Bronchial epithelial cell (primary cell): ENCODE data around the gene DLX4. TPM values are rescaled to one million over a fixed set of nuclear protein-coding genes. Genes with fewer than 3 reads are reported as not detected.
A peak's percentile ranks its signal among the peaks of the same experiment; 100 is the strongest.

Experiments
- DNase-seq: peaks from one replicate; pipeline ENCODE4 v3.0.0-alpha.2; 2010; ENCODE audit warnings: low read depth
- FAIRE-seq: peaks from 2 replicates; lab custom pipeline; 2011; peaks lifted over from hg19 to GRCh38; lab: Jason Lieb, UNC
- H3K27me3 ChIP-seq: 2 replicates; pipeline ENCODE4 v1.5.1; 2011; ENCODE audit warnings: low read length; ENCODE audit not compliant: control insufficient read depth, insufficient read depth
- H3K36me3 ChIP-seq: 2 replicates; pipeline ENCODE4 v1.5.1; 2011; ENCODE audit warnings: low read length; ENCODE audit not compliant: control insufficient read depth, insufficient read depth
- H3K4me3 ChIP-seq: 2 replicates; pipeline ENCODE4 v1.5.1; 2011; ENCODE audit warnings: mild to moderate bottlenecking, low read depth, low read length, control low read depth
- total RNA-seq: library from RNA; depleted of rRNA; stranded (reverse); fragments of >200 nt; gene quantifications from 2 replicates; pipeline ENCODE4 v1.2.1, GENCODE V29; 2014
- TF ChIP-seq, protein P1 (sequence below): IDR thresholded peaks from 2 replicates; pipeline ENCODE4 v1.5.1; 2011; ENCODE audit warnings: mild to moderate bottlenecking, moderate library complexity, low read length, control low read depth, inconsistent platforms; ENCODE audit not compliant: insufficient read depth, severe bottlenecking

The DLX4 gene
- total RNA-seq, 1 donor from 2014 or later, result not detected

DNA sequence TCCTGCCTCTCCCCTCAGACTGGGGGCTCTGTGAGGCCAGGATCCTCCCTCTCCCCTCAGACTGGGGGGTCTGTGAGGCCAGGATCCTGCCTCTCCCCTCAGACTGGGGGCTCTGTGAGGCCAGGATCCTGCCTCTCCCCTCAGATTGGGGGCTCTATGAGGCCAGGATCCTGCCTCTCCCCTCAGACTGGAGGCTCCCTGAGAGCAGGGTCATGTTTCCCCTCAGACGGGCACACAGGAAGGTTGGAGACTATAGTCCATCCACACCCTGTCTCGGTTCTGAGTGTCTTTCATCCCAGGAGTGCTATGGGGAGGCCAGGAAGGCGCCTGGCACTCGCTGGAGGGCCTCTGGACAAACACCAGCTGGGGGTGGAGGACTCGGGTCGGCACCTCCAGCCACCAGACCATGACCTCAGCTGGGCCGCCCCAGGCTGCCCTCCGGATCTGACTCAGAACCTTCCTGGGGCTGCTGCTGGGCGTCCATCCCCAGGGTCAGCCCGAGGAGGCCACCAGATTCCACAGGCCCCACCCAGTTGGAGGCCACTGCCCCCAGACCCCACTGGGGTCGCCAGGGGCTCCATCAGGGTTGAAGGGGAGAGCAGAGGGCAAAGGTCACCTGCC is 21.9 kb upstream of the DLX4 start:
- no peaks in the 10 kb centered on the region for H3K36me3 ChIP-seq
- H3K27me3 ChIP-seq, result peaks cover 11% of the 10 kb centered on the region
- no peak for FAIRE-seq
- TF ChIP-seq, protein P1, sequence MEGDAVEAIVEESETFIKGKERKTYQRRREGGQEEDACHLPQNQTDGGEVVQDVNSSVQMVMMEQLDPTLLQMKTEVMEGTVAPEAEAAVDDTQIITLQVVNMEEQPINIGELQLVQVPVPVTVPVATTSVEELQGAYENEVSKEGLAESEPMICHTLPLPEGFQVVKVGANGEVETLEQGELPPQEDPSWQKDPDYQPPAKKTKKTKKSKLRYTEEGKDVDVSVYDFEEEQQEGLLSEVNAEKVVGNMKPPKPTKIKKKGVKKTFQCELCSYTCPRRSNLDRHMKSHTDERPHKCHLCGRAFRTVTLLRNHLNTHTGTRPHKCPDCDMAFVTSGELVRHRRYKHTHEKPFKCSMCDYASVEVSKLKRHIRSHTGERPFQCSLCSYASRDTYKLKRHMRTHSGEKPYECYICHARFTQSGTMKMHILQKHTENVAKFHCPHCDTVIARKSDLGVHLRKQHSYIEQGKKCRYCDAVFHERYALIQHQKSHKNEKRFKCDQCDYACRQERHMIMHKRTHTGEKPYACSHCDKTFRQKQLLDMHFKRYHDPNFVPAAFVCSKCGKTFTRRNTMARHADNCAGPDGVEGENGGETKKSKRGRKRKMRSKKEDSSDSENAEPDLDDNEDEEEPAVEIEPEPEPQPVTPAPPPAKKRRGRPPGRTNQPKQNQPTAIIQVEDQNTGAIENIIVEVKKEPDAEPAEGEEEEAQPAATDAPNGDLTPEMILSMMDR, result no peak
- H3K4me3 ChIP-seq, result no peak overlapping the region
- DNase-seq, result no peak

DNA sequence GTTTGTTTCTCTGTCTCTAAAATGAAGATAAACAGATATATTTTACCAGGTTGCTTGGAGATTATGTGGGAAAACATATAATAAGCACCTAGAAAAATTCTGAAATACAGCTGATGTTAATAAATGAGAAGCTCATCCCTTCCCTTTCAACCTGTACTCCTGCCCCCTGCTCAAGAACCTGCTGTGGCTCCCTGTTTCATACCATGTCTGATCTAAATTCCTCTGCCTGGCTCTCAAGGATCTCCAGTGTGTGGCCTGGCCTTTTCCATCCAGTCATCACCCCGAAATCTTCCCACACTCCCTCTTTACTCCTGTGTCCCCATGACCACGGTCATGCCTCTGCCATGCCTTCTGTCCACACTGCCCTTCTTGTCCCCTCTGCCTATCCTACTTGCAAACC is 19.4 kb upstream of the DLX4 start:
- H3K36me3 ChIP-seq, result no peaks in the 10 kb centered on the region
- DNase-seq (no peak), FAIRE-seq (no peak)
- TF ChIP-seq, protein P1, result no peak
- H3K4me3 ChIP-seq, result no peak overlapping the region
- H3K27me3 ChIP-seq, result peaks cover 7% of the 10 kb centered on the region

GRCh38 chr17:49951362-49952082 is 17.5 kb upstream of the DLX4 start:
- H3K36me3 ChIP-seq, result no peaks in the 10 kb centered on the region
- TF ChIP-seq, protein P1, result no peak
- no peak for FAIRE-seq
- no peak overlapping the region for H3K4me3 ChIP-seq
- no peak for DNase-seq
- H3K27me3 ChIP-seq, result peaks cover 5% of the 10 kb centered on the region

GRCh38 chr17:49952209-49952911 is 16.6 kb upstream of the DLX4 start:
- peak; percentile 62 for FAIRE-seq
- TF ChIP-seq, protein P1, result peak; percentile 95
- DNase-seq, result peak; percentile 66
- no peaks in the 10 kb centered on the region for H3K36me3 ChIP-seq
- no peak overlapping the region for H3K4me3 ChIP-seq
- peaks cover 5% of the 10 kb centered on the region for H3K27me3 ChIP-seq

DNA sequence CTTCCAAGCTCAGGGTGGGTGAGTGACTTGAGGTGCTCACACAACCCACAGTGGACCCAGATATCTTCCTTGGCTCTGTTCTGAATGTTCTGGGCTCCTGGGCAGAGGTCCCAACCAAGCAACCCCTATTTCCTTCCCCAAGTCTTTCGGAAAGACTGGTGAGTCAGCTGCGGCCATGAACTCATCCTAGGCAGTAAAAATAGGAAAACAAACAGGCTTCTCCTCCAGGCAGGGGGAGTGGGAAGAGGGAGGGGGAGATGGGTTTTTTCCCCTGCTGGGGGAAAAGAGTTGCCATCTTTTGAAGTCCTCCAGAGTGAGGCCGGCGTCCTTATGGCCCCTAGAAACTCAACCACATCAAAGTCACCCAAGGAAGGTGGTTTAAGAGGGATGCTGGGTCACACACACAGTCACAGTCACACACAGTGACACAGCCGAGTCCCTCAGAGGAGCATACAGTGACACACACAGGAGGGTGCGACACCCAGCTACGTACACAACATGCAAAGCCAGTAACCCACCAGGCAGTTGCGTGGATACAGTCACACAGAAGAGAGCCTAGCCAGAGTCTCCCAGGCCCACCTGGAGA is 16.0 kb upstream of the DLX4 start:
- TF ChIP-seq, protein P1, result no peak
- no peak overlapping the region for H3K4me3 ChIP-seq
- DNase-seq (no peak), FAIRE-seq (peak; percentile 66)
- H3K36me3 ChIP-seq, result no peaks in the 10 kb centered on the region
- peaks cover 5% of the 10 kb centered on the region for H3K27me3 ChIP-seq
